Measurements from ENCODE around the gene EPHA10.

Gene EPHA10

GRCh38 chr1:37714689-37715088 is 50.2 kb downstream of the EPHA10 start:
- TF ChIP-seq FOXP2 (optimal IDR thresholded peaks at IDR 0.05; ENCODE audit: borderline replicate concordance, extremely low read depth, extremely low read length, insufficient read depth), result no peak
- TF ChIP-seq, protein P1, sequence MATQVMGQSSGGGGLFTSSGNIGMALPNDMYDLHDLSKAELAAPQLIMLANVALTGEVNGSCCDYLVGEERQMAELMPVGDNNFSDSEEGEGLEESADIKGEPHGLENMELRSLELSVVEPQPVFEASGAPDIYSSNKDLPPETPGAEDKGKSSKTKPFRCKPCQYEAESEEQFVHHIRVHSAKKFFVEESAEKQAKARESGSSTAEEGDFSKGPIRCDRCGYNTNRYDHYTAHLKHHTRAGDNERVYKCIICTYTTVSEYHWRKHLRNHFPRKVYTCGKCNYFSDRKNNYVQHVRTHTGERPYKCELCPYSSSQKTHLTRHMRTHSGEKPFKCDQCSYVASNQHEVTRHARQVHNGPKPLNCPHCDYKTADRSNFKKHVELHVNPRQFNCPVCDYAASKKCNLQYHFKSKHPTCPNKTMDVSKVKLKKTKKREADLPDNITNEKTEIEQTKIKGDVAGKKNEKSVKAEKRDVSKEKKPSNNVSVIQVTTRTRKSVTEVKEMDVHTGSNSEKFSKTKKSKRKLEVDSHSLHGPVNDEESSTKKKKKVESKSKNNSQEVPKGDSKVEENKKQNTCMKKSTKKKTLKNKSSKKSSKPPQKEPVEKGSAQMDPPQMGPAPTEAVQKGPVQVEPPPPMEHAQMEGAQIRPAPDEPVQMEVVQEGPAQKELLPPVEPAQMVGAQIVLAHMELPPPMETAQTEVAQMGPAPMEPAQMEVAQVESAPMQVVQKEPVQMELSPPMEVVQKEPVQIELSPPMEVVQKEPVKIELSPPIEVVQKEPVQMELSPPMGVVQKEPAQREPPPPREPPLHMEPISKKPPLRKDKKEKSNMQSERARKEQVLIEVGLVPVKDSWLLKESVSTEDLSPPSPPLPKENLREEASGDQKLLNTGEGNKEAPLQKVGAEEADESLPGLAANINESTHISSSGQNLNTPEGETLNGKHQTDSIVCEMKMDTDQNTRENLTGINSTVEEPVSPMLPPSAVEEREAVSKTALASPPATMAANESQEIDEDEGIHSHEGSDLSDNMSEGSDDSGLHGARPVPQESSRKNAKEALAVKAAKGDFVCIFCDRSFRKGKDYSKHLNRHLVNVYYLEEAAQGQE (IDR thresholded peaks at IDR 0.05; ENCODE audit: insufficient read depth in 1 of 2, low read depth in 2 of 2, low read length in 2 of 2), result no peak
- no peak for TF ChIP-seq POLR2AphosphoS5 (IDR thresholded peaks at IDR 0.05; ENCODE audit: low read depth, low read length)
- no peak for TF ChIP-seq TAF1 (IDR thresholded peaks at IDR 0.05; ENCODE audit: borderline replicate concordance, insufficient read depth, low read length)
- TF ChIP-seq SIN3A (IDR thresholded peaks at IDR 0.05; ENCODE audit: borderline replicate concordance, insufficient read depth, low read length), result no peak

DNA sequence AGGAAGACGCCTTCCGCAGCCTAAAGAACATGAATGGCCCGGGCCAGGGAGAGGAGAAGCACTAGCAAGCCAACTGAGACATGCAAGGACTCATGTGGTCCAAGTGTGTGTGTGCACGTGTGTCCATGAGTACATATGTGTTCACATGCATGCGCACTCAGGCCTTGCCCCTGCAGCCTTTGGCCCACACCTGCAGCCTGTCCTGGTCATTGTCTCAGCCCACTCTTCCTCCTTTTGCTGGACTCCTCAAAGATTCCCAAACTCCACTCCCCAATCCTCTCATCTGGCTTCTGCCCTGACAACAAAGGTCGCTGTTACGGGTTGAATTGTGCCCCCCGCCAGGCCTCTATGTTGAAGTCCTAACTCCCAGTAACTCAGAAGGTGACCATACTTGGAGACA is 50.7 kb downstream of the EPHA10 start:
- TF ChIP-seq TAF1 (IDR thresholded peaks at IDR 0.05; ENCODE audit: borderline replicate concordance, insufficient read depth, low read length), result no peak

GRCh38 chr1:37708471-37708870 is 56.4 kb downstream of the EPHA10 start:
- TF ChIP-seq, protein P1 (IDR thresholded peaks at IDR 0.05; ENCODE audit: insufficient read depth in 1 of 2, low read depth in 2 of 2, low read length in 2 of 2), result no peak
- TF ChIP-seq POLR2AphosphoS5 (IDR thresholded peaks at IDR 0.05; ENCODE audit: low read depth, low read length) (no peak), FOXP2 (optimal IDR thresholded peaks at IDR 0.05; ENCODE audit: borderline replicate concordance, extremely low read depth, extremely low read length, insufficient read depth) (no peak), SIN3A (IDR thresholded peaks at IDR 0.05; ENCODE audit: borderline replicate concordance, insufficient read depth, low read length) (no peak), TAF1 (IDR thresholded peaks at IDR 0.05; ENCODE audit: borderline replicate concordance, insufficient read depth, low read length) (no peak)

GRCh38 chr1:37705399-37705798 is 59.5 kb downstream of the EPHA10 start:
- TF ChIP-seq TAF1 (IDR thresholded peaks at IDR 0.05; ENCODE audit: borderline replicate concordance, insufficient read depth, low read length) (no peak), SIN3A (IDR thresholded peaks at IDR 0.05; ENCODE audit: borderline replicate concordance, insufficient read depth, low read length) (no peak), POLR2AphosphoS5 (IDR thresholded peaks at IDR 0.05; ENCODE audit: low read depth, low read length) (no peak), FOXP2 (optimal IDR thresholded peaks at IDR 0.05; ENCODE audit: borderline replicate concordance, extremely low read depth, extremely low read length, insufficient read depth) (no peak)
- TF ChIP-seq, protein P1 (IDR thresholded peaks at IDR 0.05; ENCODE audit: insufficient read depth in 1 of 2, low read depth in 2 of 2, low read length in 2 of 2), result no peak

GRCh38 chr1:37704966-37705365 is 60.0 kb downstream of the EPHA10 start:
- TF ChIP-seq TAF1 (IDR thresholded peaks at IDR 0.05; ENCODE audit: borderline replicate concordance, insufficient read depth, low read length) (no peak), SIN3A (IDR thresholded peaks at IDR 0.05; ENCODE audit: borderline replicate concordance, insufficient read depth, low read length) (no peak), FOXP2 (optimal IDR thresholded peaks at IDR 0.05; ENCODE audit: borderline replicate concordance, extremely low read depth, extremely low read length, insufficient read depth) (no peak)
- TF ChIP-seq, protein P1 (IDR thresholded peaks at IDR 0.05; ENCODE audit: insufficient read depth in 1 of 2, low read depth in 2 of 2, low read length in 2 of 2), result no peak

All from PFSK-1 (cell line).